Ovary (tissue), 9 donors: ENCODE results near the gene LRFN2. TPM values are rescaled to one million over a fixed set of nuclear protein-coding genes. Genes with fewer than 3 reads are reported as not detected.

Experiments used
- DNase-seq, 5 donors: peaks; one replicate each; pipeline ENCODE4 v3.0.0-alpha.2; 2019 to 2020
- H3K27ac ChIP-seq, 2 donors: fragments of 200-600 bp; one replicate each; pipeline versions ENCODE4 v1.5.1 to v1.8.0; 2019 to 2022
- H3K27me3 ChIP-seq: fragments of 200-600 bp; one replicate; pipeline ENCODE4 v1.8.0; 2022
- H3K36me3 ChIP-seq: fragments of 200-600 bp; sonication (generic); one replicate; pipeline ENCODE4 v1.5.1; 2019
- H3K4me1 ChIP-seq: one replicate; pipeline ENCODE4 v1.8.1; 2013; ENCODE audit warnings: mild to moderate bottlenecking, moderate library complexity; ENCODE audit not compliant: insufficient read depth
- H3K4me3 ChIP-seq: fragments of 200-600 bp; sonication (generic); one replicate; pipeline ENCODE4 v1.5.1; 2017
- H3K9me3 ChIP-seq, 2 donors: fragments of 200-600 bp in 1 of 2; sonication (generic) in 1 of 2; one replicate each; pipeline versions ENCODE4 v1.5.1 to v1.8.1; 2013 to 2019; ENCODE audit warnings: mild to moderate bottlenecking in 1 of 2, moderate library complexity in 1 of 2
- CTCF ChIP-seq, 3 donors: fragments of 450-650 bp in 2 of 3; fragments of 200-600 bp in 1 of 3; IDR thresholded peaks; one replicate each; pipeline versions ENCODE4 v1.5.1 to v1.8.0; 2016 to 2022; ENCODE audit warnings: antibody characterized with exemption in 3 of 3, mild to moderate bottlenecking in 1 of 3
- EP300 ChIP-seq: sonication (generic); formaldehyde crosslinking; IDR thresholded peaks from one replicate; pipeline ENCODE4 v1.6.1; 2017; ENCODE audit warnings: antibody characterized with exemption
- POLR2A ChIP-seq: fragments of 450-650 bp; IDR thresholded peaks from one replicate; pipeline ENCODE4 v1.6.1; 2017; ENCODE audit warnings: antibody characterized with exemption, mild to moderate bottlenecking, moderate library complexity
- WGBS, 3 donors: extraction: QIAGEN DNeasy Blood & Tissue Kit in 1 of 3; methylation state at CpG; one replicate each; pipeline versions ENCODE4 v1.1.5 to v1.1.7; 2013 to 2017; 5-methylcytosine and 5-hydroxymethylcytosine counted together
- intact Hi-C, 4 donors: fragments of 100-400 bp; cut with DNase I; formaldehyde crosslinking; loops; one replicate each; pipeline versions ENCODE4 v1.11.0 to v1.15.1; 2022 to 2023
- polyA plus RNA-seq, 2 donors: library from polyadenylated mRNA; stranded (reverse); fragments of 200-250 nt in 1 of 2; fragments of 350-450 nt in 1 of 2; fragmentation: Illumina TruSeq in 1 of 2; extraction: RNeasy Lipid Tissue Mini Kit (QIAGEN cat#74804) in 1 of 2; gene quantifications; one replicate each; pipeline ENCODE4 v1.2.3, GENCODE V29; 2013 to 2014
- total RNA-seq, 7 donors: library from RNA; depleted of rRNA in 2 of 7; stranded (reverse); fragments of >200 nt in 2 of 7; fragmentation: NEBNext Ultra II Directional in 3 of 7; extraction: Animal tissue kit (Norgen Biotek cat#: 25700) in 3 of 7; gene quantifications; one replicate each; pipeline versions ENCODE4 v1.1.0 to v1.2.4, GENCODE V29; 2016 to 2023
- donor health status: DM: no; HTN: no; CAD: no; lungs with moderate emphysema.
- donor health status: DM: no; HTN: no; CAD: no.
- donor health status: Bipolar disorder and iron deficiency.
- donor health status: DM: yes; HTN: yes; CAD: no.
- donor health status: DM: no; HTN: no; CAD: no.
- donor health status: DM: yes; HTN: yes; CAD: no.

LRFN2 gene
- total and polyA plus RNA-seq, 9 donors: 0.10 to 2.2 (median 0.66) TPM

GRCh38 chr6:40541556-40542174 lies 45.5 kb downstream of the LRFN2 start:
- no peaks in the 10 kb centered on the region for H3K27me3 ChIP-seq
- 67 to 80% (median 67%) methylated on average over 9 of the region's 9 CpGs for WGBS, 3 donors
- no peak for DNase-seq
- no peaks in the 10 kb centered on the region for H3K4me1 ChIP-seq
- intact Hi-C loops: no loop called here
- no peak overlapping the region for H3K27ac ChIP-seq
- no peak overlapping the region for H3K4me3 ChIP-seq
- no peaks in the 10 kb centered on the region for H3K9me3 ChIP-seq
- no peak for TF ChIP-seq EP300
- TF ChIP-seq CTCF (IDR thresholded peaks at IDR 0.05): no peak
- TF ChIP-seq POLR2A: no peak
- H3K36me3 ChIP-seq: no peaks in the 10 kb centered on the region

GRCh38 chr6:40540790-40541189 lies 46.4 kb downstream of the LRFN2 start:
- H3K4me1 ChIP-seq: no peaks in the 10 kb centered on the region
- H3K9me3 ChIP-seq: no peaks in the 10 kb centered on the region
- H3K27ac ChIP-seq: no peak overlapping the region
- H3K4me3 ChIP-seq: no peak overlapping the region
- H3K36me3 ChIP-seq: no peaks in the 10 kb centered on the region
- 83 to 90% (median 90%) methylated on average over 6 of the region's 6 CpGs for WGBS, 3 donors
- DNase-seq: no peak
- intact Hi-C loops: no loop called here
- H3K27me3 ChIP-seq: no peaks in the 10 kb centered on the region
- TF ChIP-seq CTCF (IDR thresholded peaks at IDR 0.05) (no peak), POLR2A (no peak), EP300 (no peak)

- Histone ChIP-seq H3K36me3 (no peaks in the 10 kb centered on the region), H3K27me3 (no peaks in the 10 kb centered on the region), H3K27ac (no peak overlapping the region), H3K4me1 (no peaks in the 10 kb centered on the region), H3K4me3 (no peak overlapping the region), H3K9me3 (no peaks in the 10 kb centered on the region)
- WGBS, 3 donors: 91 to 94% (median 93%) methylated on average over 7 of the region's 7 CpGs
- intact Hi-C loops: no loop called here
- DNase-seq: no peak
- TF ChIP-seq CTCF (IDR thresholded peaks at IDR 0.05) (no peak), POLR2A (no peak), EP300 (no peak)
Measured at GRCh38 chr6:40539853-40540252, 47.3 kb downstream of the LRFN2 start.

- Histone ChIP-seq H3K27ac (no peak overlapping the region), H3K4me3 (no peak overlapping the region), H3K27me3 (no peaks in the 10 kb centered on the region), H3K9me3 (no peaks in the 10 kb centered on the region), H3K4me1 (no peaks in the 10 kb centered on the region), H3K36me3 (no peaks in the 10 kb centered on the region)
- no peak for DNase-seq
- TF ChIP-seq CTCF (IDR thresholded peaks at IDR 0.05) (no peak), EP300 (no peak), POLR2A (no peak)
- WGBS, 3 donors: 75 to 83% (median 82%) methylated on average over 9 of the region's 9 CpGs
- intact Hi-C loops: no loop called here
Measured at GRCh38 chr6:40538556-40538955, 48.6 kb downstream of the LRFN2 start.
